Duodenal mucosa (tissue), 2 donors: ENCODE data around the gene ZNF184.
A peak's percentile ranks its signal among the peaks of the same experiment; 100 is the strongest.

Experiments
- H3K27ac ChIP-seq: one replicate; pipeline ENCODE4 v1.7.0; 2013; ENCODE audit warnings: low read depth, low read length
- H3K27me3 ChIP-seq, 2 donors: one replicate each; pipeline ENCODE4 v1.7.0; 2013; ENCODE audit warnings: low read length in 2 of 2, control low read depth in 1 of 2; ENCODE audit not compliant: insufficient read depth in 2 of 2, control insufficient read depth in 1 of 2
- H3K36me3 ChIP-seq, 2 donors: one replicate each; pipeline ENCODE4 v1.7.0; 2013; ENCODE audit warnings: low read length in 2 of 2, control low read depth in 1 of 2; ENCODE audit not compliant: insufficient read depth in 2 of 2, control insufficient read depth in 1 of 2
- H3K4me1 ChIP-seq, 2 donors: one replicate each; pipeline ENCODE4 v1.7.0; 2013; ENCODE audit warnings: low read length in 2 of 2, control low read depth in 1 of 2; ENCODE audit not compliant: insufficient read depth in 2 of 2, control insufficient read depth in 1 of 2
- H3K4me3 ChIP-seq, 2 donors: one replicate each; pipeline ENCODE4 v1.7.0; 2013; ENCODE audit warnings: low read length in 2 of 2, low read depth in 1 of 2
- H3K9ac ChIP-seq, 2 donors: one replicate each; pipeline ENCODE4 v1.7.0; 2013; ENCODE audit warnings: low read length in 2 of 2, low read depth in 1 of 2
- H3K9me3 ChIP-seq, 2 donors: one replicate each; pipeline ENCODE4 v1.7.0; 2013; ENCODE audit warnings: low read length in 2 of 2, control low read depth in 1 of 2; ENCODE audit not compliant: control insufficient read depth in 1 of 2

The ZNF184 gene

GRCh38 chr6:27478706-27479318, 5.9 kb upstream of the ZNF184 start:
- no peaks in the 10 kb centered on the region for H3K27me3 ChIP-seq

GRCh38 chr6:27478141-27478705, 5.3 kb upstream of the ZNF184 start:
- Histone ChIP-seq H3K27ac (no peak overlapping the region), H3K9me3 (no peaks in the 10 kb centered on the region)

More at GRCh38 chr6:27478706-27479318, 5.9 kb upstream of the ZNF184 start:
- peak overlapping the region; percentile 86 to 90 for H3K4me3 ChIP-seq
- H3K27ac ChIP-seq = peak overlapping the region; percentile 90
- no peaks in the 10 kb centered on the region for H3K36me3 ChIP-seq
- peak overlapping the region; percentile 84 to 93 for H3K9ac ChIP-seq
- peaks cover 7 to 15% of the 10 kb centered on the region in 2 donors for H3K4me1 ChIP-seq
- H3K9me3 ChIP-seq = no peaks in the 10 kb centered on the region

GRCh38 chr6:27477318-27478013, 4.6 kb upstream of the ZNF184 start:
- Histone ChIP-seq H3K27ac (no peak overlapping the region), H3K9ac (peak overlapping the region in 1 of 2 donors; percentile 93), H3K27me3 (no peaks in the 10 kb centered on the region), H3K4me1 (peaks cover 7 to 15% of the 10 kb centered on the region in 2 donors), H3K4me3 (peak overlapping the region; percentile 86 to 90), H3K9me3 (no peaks in the 10 kb centered on the region), H3K36me3 (no peaks in the 10 kb centered on the region)

More at GRCh38 chr6:27478141-27478705, 5.3 kb upstream of the ZNF184 start:
- Histone ChIP-seq H3K27me3 (no peaks in the 10 kb centered on the region), H3K36me3 (no peaks in the 10 kb centered on the region), H3K4me1 (peaks cover 7 to 15% of the 10 kb centered on the region in 2 donors), H3K4me3 (peak overlapping the region; percentile 86 to 90), H3K9ac (peak overlapping the region; percentile 84 to 93)

GRCh38 chr6:27476090-27476489, 3.2 kb upstream of the ZNF184 start:
- Histone ChIP-seq H3K4me3 (no peak overlapping the region), H3K27ac (no peak overlapping the region)

GRCh38 chr6:27474672-27475071, 1.8 kb upstream of the ZNF184 start:
- H3K4me3 ChIP-seq = no peak overlapping the region
- no peak overlapping the region for H3K9ac ChIP-seq
- H3K9me3 ChIP-seq = no peaks in the 10 kb centered on the region
- peaks cover 0 to 2% of the 10 kb centered on the region in 2 donors for H3K36me3 ChIP-seq
- H3K27me3 ChIP-seq = no peaks in the 10 kb centered on the region
- H3K27ac ChIP-seq = no peak overlapping the region
- H3K4me1 ChIP-seq = peaks cover 18 to 20% of the 10 kb centered on the region in 2 donors

More at GRCh38 chr6:27476090-27476489, 3.2 kb upstream of the ZNF184 start:
- H3K36me3 ChIP-seq = no peaks in the 10 kb centered on the region
- H3K4me1 ChIP-seq = peaks cover 18 to 21% of the 10 kb centered on the region in 2 donors
- H3K9me3 ChIP-seq = no peaks in the 10 kb centered on the region
- H3K27me3 ChIP-seq = no peaks in the 10 kb centered on the region
- no peak overlapping the region for H3K9ac ChIP-seq

GRCh38 chr6:27474172-27474465, 1.2 kb upstream of the ZNF184 start:
- Histone ChIP-seq H3K27ac (no peak overlapping the region), H3K9ac (no peak overlapping the region), H3K4me1 (peaks cover 18 to 20% of the 10 kb centered on the region in 2 donors), H3K9me3 (no peaks in the 10 kb centered on the region), H3K27me3 (no peaks in the 10 kb centered on the region), H3K4me3 (no peak overlapping the region), H3K36me3 (peaks cover under 1 to 6% of the 10 kb centered on the region in 2 donors)

- H3K9ac ChIP-seq = peak overlapping the region; percentile 82 to 94
- H3K4me1 ChIP-seq = peaks cover 9 to 11% of the 10 kb centered on the region in 2 donors
- H3K4me3 ChIP-seq = peak overlapping the region; percentile 94 to 100
- H3K9me3 ChIP-seq = no peaks in the 10 kb centered on the region
- no peaks in the 10 kb centered on the region for H3K27me3 ChIP-seq
- peak overlapping the region; percentile 96 for H3K27ac ChIP-seq
- peaks cover 8 to 11% of the 10 kb centered on the region in 2 donors for H3K36me3 ChIP-seq
Observed at GRCh38 chr6:27472182-27472616, 706 bp downstream of the ZNF184 start.

- Histone ChIP-seq H3K9me3 (no peaks in the 10 kb centered on the region), H3K9ac (peak overlapping the region; percentile 82 to 94), H3K27me3 (no peaks in the 10 kb centered on the region), H3K36me3 (peaks cover 15 to 17% of the 10 kb centered on the region in 2 donors), H3K4me1 (peaks cover 9 to 11% of the 10 kb centered on the region in 2 donors), H3K27ac (no peak overlapping the region), H3K4me3 (peak overlapping the region; percentile 94 to 100)
Observed at GRCh38 chr6:27471365-27472115, 1.4 kb downstream of the ZNF184 start.

- peaks cover 9 to 11% of the 10 kb centered on the region in 2 donors for H3K4me1 ChIP-seq
- no peak overlapping the region for H3K9ac ChIP-seq
Observed at GRCh38 chr6:27470023-27470422, 2.9 kb downstream of the ZNF184 start.

More at GRCh38 chr6:27470023-27470422, 2.9 kb downstream of the ZNF184 start:
- Histone ChIP-seq H3K27ac (no peak overlapping the region), H3K36me3 (peaks cover 24 to 25% of the 10 kb centered on the region in 2 donors), H3K4me3 (no peak overlapping the region), H3K9me3 (no peaks in the 10 kb centered on the region), H3K27me3 (no peaks in the 10 kb centered on the region)
